Endothelial cell of umbilical vein (primary cell): ENCODE measurements around the gene COL26A1. TPM values are rescaled to one million over a fixed set of nuclear protein-coding genes. Genes with fewer than 3 reads are reported as not detected.

Experiments used
- BruUV-seq: library from RNA; stranded (reverse); fragments of 400-500 nt; replicated peaks from 2 replicates; lab custom pipeline; 2021; lab: Mats Ljungman, UMichigan
- CTCF ChIA-PET: fragments of 300-600, 350-600 bp; sonication (Branson Sonifier 250); formaldehyde crosslinking; loops from one replicate; lab custom pipeline; 2021; ENCODE audit warnings: antibody characterized with exemption, inconsistent platforms; lab: Charles Lee
- POLR2A ChIA-PET: fragments of 300-600, 350-600 bp; sonication (Branson Sonifier 250); formaldehyde crosslinking; loops from one replicate; lab custom pipeline; 2021; ENCODE audit warnings: antibody characterized with exemption, inconsistent platforms; lab: Charles Lee
- DNase-seq: peaks from one replicate; pipeline ENCODE4 v3.0.0-alpha.2; 2011; ENCODE audit warnings: low read depth, low spot score
- FAIRE-seq: peaks from 2 replicates; lab custom pipeline; 2011; peaks lifted over from hg19 to GRCh38; lab: Jason Lieb, UNC
- H2AFZ ChIP-seq: 2 replicates; pipeline ENCODE4 v1.6.0; 2012; ENCODE audit warnings: low read depth, low read length, control low read depth, inconsistent platforms
- H3K27ac ChIP-seq: 2 replicates; pipeline ENCODE4 v1.5.1; 2011; ENCODE audit warnings: low read depth, mild to moderate bottlenecking, control low read depth, low read length, moderate library complexity; ENCODE audit not compliant: insufficient read depth
- H3K27me3 ChIP-seq, 2 experiments: 2 replicates each; pipeline versions ENCODE4 v1.6.0 to v1.6.1; 2011; ENCODE audit warnings: low read length in 2 of 2, mixed read lengths in 1 of 2; ENCODE audit not compliant: control insufficient read depth in 2 of 2, insufficient read depth in 2 of 2
- H3K36me3 ChIP-seq, 2 experiments: 2 replicates in 1 of 2; 3 replicates in 1 of 2; pipeline ENCODE4 v1.5.1; 2011; ENCODE audit warnings: low read length in 2 of 2, mild to moderate bottlenecking in 1 of 2, moderate library complexity in 1 of 2; ENCODE audit not compliant: control insufficient read depth in 2 of 2, insufficient read depth in 2 of 2; ENCODE audit errors: extremely low read depth in 1 of 2
- H3K4me1 ChIP-seq: 3 replicates; pipeline ENCODE4 v1.5.1; 2011; ENCODE audit warnings: mild to moderate bottlenecking, low read length; ENCODE audit not compliant: control insufficient read depth, insufficient read depth; ENCODE audit errors: extremely low read depth
- H3K4me2 ChIP-seq: 2 replicates; pipeline ENCODE4 v1.6.1; 2011; ENCODE audit warnings: low read length, control low read depth, mixed read lengths; ENCODE audit not compliant: insufficient read depth
- H3K4me3 ChIP-seq, 3 experiments: fragments of 200-600 bp in 1 of 3; sonication (generic), shearing (Covaris generic) in 1 of 3; replicated peaks in 1 of 3; 2 replicates each; pipeline ENCODE4 v1.5.1; 2011 to 2016; ENCODE audit warnings: control low read depth in 3 of 3, low read length in 3 of 3, mild to moderate bottlenecking in 2 of 3, inconsistent platforms in 1 of 3, low read depth in 1 of 3, moderate library complexity in 1 of 3; ENCODE audit not compliant: insufficient read depth in 1 of 3
- H3K79me2 ChIP-seq: 2 replicates; pipeline ENCODE4 v1.6.0; 2012; ENCODE audit warnings: low read length, inconsistent platforms; ENCODE audit not compliant: control insufficient read depth, insufficient read depth
- H3K9ac ChIP-seq: replicated peaks from 2 replicates; pipeline ENCODE3; 2011; ENCODE audit warnings: low read length, control low read depth; ENCODE audit not compliant: insufficient read depth; ENCODE audit errors: extremely low read depth
- H3K9me1 ChIP-seq: replicated peaks from 3 replicates; pipeline ENCODE4 v1.6.0; 2011; ENCODE audit warnings: mild to moderate bottlenecking, low read length; ENCODE audit not compliant: control insufficient read depth, insufficient read depth; ENCODE audit errors: extremely low read depth
- H3K9me3 ChIP-seq: replicated peaks from 2 replicates; pipeline ENCODE4 v1.5.1; 2012; ENCODE audit warnings: low read length, inconsistent platforms; ENCODE audit not compliant: control insufficient read depth, insufficient read depth
- H4K20me1 ChIP-seq: replicated peaks from 2 replicates; pipeline ENCODE3; 2011; ENCODE audit warnings: mild to moderate bottlenecking, low read length; ENCODE audit not compliant: control insufficient read depth, insufficient read depth; ENCODE audit errors: extremely low read depth
- FOS ChIP-seq: IDR thresholded peaks from 2 replicates; pipeline ENCODE4 v1.6.1; 2011; ENCODE audit warnings: mild to moderate bottlenecking, low read length, moderate library complexity, borderline replicate concordance; ENCODE audit not compliant: insufficient read depth
- GATA2 ChIP-seq: IDR thresholded peaks from 2 replicates; pipeline ENCODE4 v1.7.0; 2011; ENCODE audit warnings: low read depth, mild to moderate bottlenecking, moderate library complexity, mixed read lengths, low read length; ENCODE audit not compliant: insufficient read length, insufficient read depth
- JUN ChIP-seq: IDR thresholded peaks from 2 replicates; pipeline ENCODE4 v1.6.1; 2011; ENCODE audit warnings: borderline replicate concordance, low read depth; ENCODE audit not compliant: insufficient read length, insufficient read depth
- POLR2AphosphoS5 ChIP-seq: IDR thresholded peaks from 2 replicates; pipeline ENCODE4 v1.6.1; 2012; ENCODE audit warnings: low read depth, mild to moderate bottlenecking, control low read depth, low read length, moderate library complexity; ENCODE audit not compliant: insufficient read depth
- dilution Hi-C: fragments of 300-500 bp; cut with MboI; formaldehyde crosslinking; loops from one replicate; pipeline ENCODE4 v1.15.0; 2019; ENCODE audit warnings: low sequenced_read_pairs; ENCODE audit not compliant: extremely low pct_ligation_motif_present
- intact Hi-C: fragments of 100-400 bp; cut with micrococcal nuclease; formaldehyde crosslinking; loops from one replicate; pipeline ENCODE4 v1.10.0; 2022
- polyA plus RNA-seq, 4 experiments: library from polyadenylated mRNA; depleted of rRNA in 3 of 4; stranded (reverse) in 3 of 4; unstranded in 1 of 4; fragments of >200 nt; gene quantifications; 2 replicates each; pipeline versions ENCODE4 v1.2.1 to v1.2.3, GENCODE V29; 2011 to 2012; ENCODE audit warnings: missing spikeins in 1 of 4
- total RNA-seq: library from RNA; stranded (reverse); gene quantifications from 2 replicates; pipeline ENCODE4 v1.2.3, GENCODE V29; 2021
- TF ChIP-seq, protein P1 (sequence below), 2 donors: IDR thresholded peaks; 1 replicate in 1 of 2; 2 replicates in 1 of 2; pipeline ENCODE4 v1.5.1; 2011; ENCODE audit warnings: low read length in 2 of 2, mild to moderate bottlenecking in 2 of 2, moderate library complexity in 2 of 2, control low read depth in 1 of 2, inconsistent platforms in 1 of 2, low read depth in 1 of 2; ENCODE audit not compliant: insufficient read depth in 1 of 2; ENCODE audit errors: extremely low read depth in 1 of 2
- TF ChIP-seq, protein P2 (sequence below): IDR thresholded peaks from 2 replicates; pipeline ENCODE4 v1.6.1; 2011; ENCODE audit not compliant: insufficient read depth, insufficient read length

Gene COL26A1
- total and polyA plus RNA-seq, 2 donors (not counting 3 experiments of a cell fraction or from before 2014, with no cell fraction given): not detected

DNA sequence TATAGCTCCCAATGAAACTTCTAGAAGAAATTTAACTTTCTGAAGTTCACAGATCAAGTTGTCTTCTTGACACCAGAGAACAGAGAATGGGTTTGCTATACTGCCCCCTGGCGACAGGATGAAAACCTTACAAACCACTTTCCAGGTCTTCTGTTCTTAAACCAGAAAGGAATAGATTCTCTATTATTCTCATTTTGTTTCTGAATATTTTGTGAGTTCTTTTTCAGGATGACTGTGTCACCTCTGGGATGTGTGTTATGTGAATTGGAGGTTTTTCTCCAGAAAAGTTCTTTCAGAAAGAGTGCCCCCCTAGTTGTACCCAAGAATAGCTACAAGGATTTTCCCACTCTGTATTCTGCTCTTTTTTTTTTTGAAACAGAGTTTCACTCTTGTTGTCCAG is 47.3 kb upstream of the COL26A1 start:
- Histone ChIP-seq H4K20me1 (no peaks in the 10 kb centered on the region), H3K27ac (no peak overlapping the region), H3K27me3 (no peaks in the 10 kb centered on the region), H3K9me3 (no peaks in the 10 kb centered on the region), H3K4me1 (no peaks in the 10 kb centered on the region), H3K79me2 (no peaks in the 10 kb centered on the region), H3K9ac (no peak overlapping the region), H2AFZ (no peak overlapping the region), H3K4me3 (no peak overlapping the region), H3K9me1 (no peaks in the 10 kb centered on the region), H3K36me3 (peaks cover 0 to 5% of the 10 kb centered on the region in 2 experiments), H3K4me2 (no peak overlapping the region)
- TF ChIP-seq POLR2AphosphoS5: no peak
- TF ChIP-seq, protein P1, sequence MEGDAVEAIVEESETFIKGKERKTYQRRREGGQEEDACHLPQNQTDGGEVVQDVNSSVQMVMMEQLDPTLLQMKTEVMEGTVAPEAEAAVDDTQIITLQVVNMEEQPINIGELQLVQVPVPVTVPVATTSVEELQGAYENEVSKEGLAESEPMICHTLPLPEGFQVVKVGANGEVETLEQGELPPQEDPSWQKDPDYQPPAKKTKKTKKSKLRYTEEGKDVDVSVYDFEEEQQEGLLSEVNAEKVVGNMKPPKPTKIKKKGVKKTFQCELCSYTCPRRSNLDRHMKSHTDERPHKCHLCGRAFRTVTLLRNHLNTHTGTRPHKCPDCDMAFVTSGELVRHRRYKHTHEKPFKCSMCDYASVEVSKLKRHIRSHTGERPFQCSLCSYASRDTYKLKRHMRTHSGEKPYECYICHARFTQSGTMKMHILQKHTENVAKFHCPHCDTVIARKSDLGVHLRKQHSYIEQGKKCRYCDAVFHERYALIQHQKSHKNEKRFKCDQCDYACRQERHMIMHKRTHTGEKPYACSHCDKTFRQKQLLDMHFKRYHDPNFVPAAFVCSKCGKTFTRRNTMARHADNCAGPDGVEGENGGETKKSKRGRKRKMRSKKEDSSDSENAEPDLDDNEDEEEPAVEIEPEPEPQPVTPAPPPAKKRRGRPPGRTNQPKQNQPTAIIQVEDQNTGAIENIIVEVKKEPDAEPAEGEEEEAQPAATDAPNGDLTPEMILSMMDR (IDR thresholded peaks at IDR 0.05; ENCODE audit: extremely low read depth in 1 of 2, insufficient read depth in 1 of 2, low read depth in 1 of 2, low read length in 2 of 2): peak; percentile 64 to 66
- CTCF ChIA-PET: interaction anchor here (0.6 to 2.0 kb wide), 6 partner anchors 15 to 171 kb away, joined by 3 to 12 read pairs (median 5); partner anchors contain the start of gene ZNHIT1
- POLR2A ChIA-PET: no interaction called here
- FAIRE-seq (peak; percentile 81), DNase-seq (peak; percentile 37)
- no TSS peak for BruUV-seq
- intact Hi-C loops: no loop called here
- dilution Hi-C loops: no loop called here

DNA sequence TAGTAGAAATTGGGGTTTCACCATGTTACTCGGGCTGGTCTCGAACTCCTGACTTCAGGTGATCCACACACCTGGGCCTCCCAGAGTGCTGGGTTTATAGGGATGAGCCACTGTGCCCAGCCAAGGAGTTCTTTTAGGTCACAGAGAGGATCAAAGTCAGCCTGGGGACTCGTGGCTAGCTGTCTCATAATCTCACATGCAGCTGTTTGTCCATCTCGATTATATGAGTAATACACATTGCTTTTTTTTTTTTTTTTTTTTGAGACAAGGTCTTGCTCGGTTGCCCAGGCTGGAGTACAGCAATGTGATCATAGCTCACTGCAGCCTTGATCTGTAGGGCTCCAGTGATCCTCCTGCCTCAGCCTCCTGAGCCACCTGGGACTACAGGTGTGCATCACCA is 43.3 kb upstream of the COL26A1 start:
- Histone ChIP-seq H3K9me3 (no peaks in the 10 kb centered on the region), H3K27ac (no peak overlapping the region), H4K20me1 (no peaks in the 10 kb centered on the region), H3K4me1 (peaks cover 2% of the 10 kb centered on the region), H3K27me3 (no peaks in the 10 kb centered on the region), H3K4me2 (no peak overlapping the region), H3K9ac (no peak overlapping the region), H2AFZ (no peak overlapping the region), H3K4me3 (no peak overlapping the region), H3K9me1 (no peaks in the 10 kb centered on the region), H3K36me3 (peaks cover 0 to 5% of the 10 kb centered on the region in 2 experiments), H3K79me2 (no peaks in the 10 kb centered on the region)
- dilution Hi-C loops: no loop called here
- CTCF ChIA-PET: interaction anchor here (0.6 kb wide), 1 partner anchor 191 kb away, joined by 3 read pairs; no protein-coding TSS in a partner anchor
- FAIRE-seq (no peak), DNase-seq (no peak)
- intact Hi-C loops: no loop called here
- POLR2A ChIA-PET: no interaction called here
- TF ChIP-seq POLR2AphosphoS5 (no peak), JUN (no peak), FOS (no peak), GATA2 (no peak)
- TF ChIP-seq, protein P2, sequence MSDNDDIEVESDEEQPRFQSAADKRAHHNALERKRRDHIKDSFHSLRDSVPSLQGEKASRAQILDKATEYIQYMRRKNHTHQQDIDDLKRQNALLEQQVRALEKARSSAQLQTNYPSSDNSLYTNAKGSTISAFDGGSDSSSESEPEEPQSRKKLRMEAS: no peak
- no TSS peak for BruUV-seq
